Endothelial cell of umbilical vein (primary cell): ENCODE results near the gene NR6A1. TPM values are rescaled to one million over a fixed set of nuclear protein-coding genes. Genes with fewer than 3 reads are reported as not detected.

Experiments used
- BruUV-seq: library from RNA; stranded (reverse); fragments of 400-500 nt; replicated peaks from 2 replicates; lab custom pipeline; 2021; lab: Mats Ljungman, UMichigan
- CTCF ChIA-PET: fragments of 300-600, 350-600 bp; sonication (Branson Sonifier 250); formaldehyde crosslinking; loops from one replicate; lab custom pipeline; 2021; ENCODE audit warnings: antibody characterized with exemption, inconsistent platforms; lab: Charles Lee
- POLR2A ChIA-PET: fragments of 300-600, 350-600 bp; sonication (Branson Sonifier 250); formaldehyde crosslinking; loops from one replicate; lab custom pipeline; 2021; ENCODE audit warnings: antibody characterized with exemption, inconsistent platforms; lab: Charles Lee
- DNase-seq: peaks from one replicate; pipeline ENCODE4 v3.0.0-alpha.2; 2011; ENCODE audit warnings: low read depth, low spot score
- FAIRE-seq: peaks from 2 replicates; lab custom pipeline; 2011; peaks lifted over from hg19 to GRCh38; lab: Jason Lieb, UNC
- H2AFZ ChIP-seq: 2 replicates; pipeline ENCODE4 v1.6.0; 2012; ENCODE audit warnings: low read depth, low read length, control low read depth, inconsistent platforms
- H3K27ac ChIP-seq: 2 replicates; pipeline ENCODE4 v1.5.1; 2011; ENCODE audit warnings: low read depth, mild to moderate bottlenecking, control low read depth, low read length, moderate library complexity; ENCODE audit not compliant: insufficient read depth
- H3K27me3 ChIP-seq, 2 experiments: 2 replicates each; pipeline versions ENCODE4 v1.6.0 to v1.6.1; 2011; ENCODE audit warnings: low read length in 2 of 2, mixed read lengths in 1 of 2; ENCODE audit not compliant: control insufficient read depth in 2 of 2, insufficient read depth in 2 of 2
- H3K36me3 ChIP-seq, 2 experiments: 2 replicates in 1 of 2; 3 replicates in 1 of 2; pipeline ENCODE4 v1.5.1; 2011; ENCODE audit warnings: low read length in 2 of 2, mild to moderate bottlenecking in 1 of 2, moderate library complexity in 1 of 2; ENCODE audit not compliant: control insufficient read depth in 2 of 2, insufficient read depth in 2 of 2; ENCODE audit errors: extremely low read depth in 1 of 2
- H3K4me1 ChIP-seq: 3 replicates; pipeline ENCODE4 v1.5.1; 2011; ENCODE audit warnings: mild to moderate bottlenecking, low read length; ENCODE audit not compliant: control insufficient read depth, insufficient read depth; ENCODE audit errors: extremely low read depth
- H3K4me2 ChIP-seq: 2 replicates; pipeline ENCODE4 v1.6.1; 2011; ENCODE audit warnings: low read length, control low read depth, mixed read lengths; ENCODE audit not compliant: insufficient read depth
- H3K4me3 ChIP-seq, 3 experiments: fragments of 200-600 bp in 1 of 3; sonication (generic), shearing (Covaris generic) in 1 of 3; replicated peaks in 1 of 3; 2 replicates each; pipeline ENCODE4 v1.5.1; 2011 to 2016; ENCODE audit warnings: control low read depth in 3 of 3, low read length in 3 of 3, mild to moderate bottlenecking in 2 of 3, inconsistent platforms in 1 of 3, low read depth in 1 of 3, moderate library complexity in 1 of 3; ENCODE audit not compliant: insufficient read depth in 1 of 3
- H3K79me2 ChIP-seq: 2 replicates; pipeline ENCODE4 v1.6.0; 2012; ENCODE audit warnings: low read length, inconsistent platforms; ENCODE audit not compliant: control insufficient read depth, insufficient read depth
- H3K9ac ChIP-seq: replicated peaks from 2 replicates; pipeline ENCODE3; 2011; ENCODE audit warnings: low read length, control low read depth; ENCODE audit not compliant: insufficient read depth; ENCODE audit errors: extremely low read depth
- H3K9me1 ChIP-seq: replicated peaks from 3 replicates; pipeline ENCODE4 v1.6.0; 2011; ENCODE audit warnings: mild to moderate bottlenecking, low read length; ENCODE audit not compliant: control insufficient read depth, insufficient read depth; ENCODE audit errors: extremely low read depth
- H3K9me3 ChIP-seq: replicated peaks from 2 replicates; pipeline ENCODE4 v1.5.1; 2012; ENCODE audit warnings: low read length, inconsistent platforms; ENCODE audit not compliant: control insufficient read depth, insufficient read depth
- H4K20me1 ChIP-seq: replicated peaks from 2 replicates; pipeline ENCODE3; 2011; ENCODE audit warnings: mild to moderate bottlenecking, low read length; ENCODE audit not compliant: control insufficient read depth, insufficient read depth; ENCODE audit errors: extremely low read depth
- EZH2 ChIP-seq: IDR thresholded peaks from 2 replicates; pipeline ENCODE4 v1.6.1; 2012; ENCODE audit warnings: borderline replicate concordance, low read depth, mild to moderate bottlenecking, moderate library complexity, low read length, inconsistent platforms; ENCODE audit not compliant: severe bottlenecking
- FOS ChIP-seq: IDR thresholded peaks from 2 replicates; pipeline ENCODE4 v1.6.1; 2011; ENCODE audit warnings: mild to moderate bottlenecking, low read length, moderate library complexity, borderline replicate concordance; ENCODE audit not compliant: insufficient read depth
- GATA2 ChIP-seq: IDR thresholded peaks from 2 replicates; pipeline ENCODE4 v1.7.0; 2011; ENCODE audit warnings: low read depth, mild to moderate bottlenecking, moderate library complexity, mixed read lengths, low read length; ENCODE audit not compliant: insufficient read length, insufficient read depth
- JUN ChIP-seq: IDR thresholded peaks from 2 replicates; pipeline ENCODE4 v1.6.1; 2011; ENCODE audit warnings: borderline replicate concordance, low read depth; ENCODE audit not compliant: insufficient read length, insufficient read depth
- MYC ChIP-seq: IDR thresholded peaks from one replicate; pipeline ENCODE4 v1.6.1; 2011; ENCODE audit warnings: mild to moderate bottlenecking, low read depth, low read length
- POLR2A ChIP-seq: IDR thresholded peaks from 2 replicates; pipeline ENCODE4 v1.6.1; 2012; ENCODE audit warnings: low read depth, mild to moderate bottlenecking, control low read depth, low read length
- POLR2AphosphoS5 ChIP-seq: IDR thresholded peaks from 2 replicates; pipeline ENCODE4 v1.6.1; 2012; ENCODE audit warnings: low read depth, mild to moderate bottlenecking, control low read depth, low read length, moderate library complexity; ENCODE audit not compliant: insufficient read depth
- dilution Hi-C: fragments of 300-500 bp; cut with MboI; formaldehyde crosslinking; loops from one replicate; pipeline ENCODE4 v1.15.0; 2019; ENCODE audit warnings: low sequenced_read_pairs; ENCODE audit not compliant: extremely low pct_ligation_motif_present
- intact Hi-C: fragments of 100-400 bp; cut with micrococcal nuclease; formaldehyde crosslinking; loops from one replicate; pipeline ENCODE4 v1.10.0; 2022
- polyA plus RNA-seq, 4 experiments: library from polyadenylated mRNA; depleted of rRNA in 3 of 4; stranded (reverse) in 3 of 4; unstranded in 1 of 4; fragments of >200 nt; gene quantifications; 2 replicates each; pipeline versions ENCODE4 v1.2.1 to v1.2.3, GENCODE V29; 2011 to 2012; ENCODE audit warnings: missing spikeins in 1 of 4
- total RNA-seq: library from RNA; stranded (reverse); gene quantifications from 2 replicates; pipeline ENCODE4 v1.2.3, GENCODE V29; 2021
- TF ChIP-seq, protein P1 (sequence below): IDR thresholded peaks from 2 replicates; pipeline ENCODE4 v1.6.1; 2011; ENCODE audit not compliant: insufficient read depth, insufficient read length
- TF ChIP-seq, protein P2 (sequence below), 2 donors: IDR thresholded peaks; 1 replicate in 1 of 2; 2 replicates in 1 of 2; pipeline ENCODE4 v1.5.1; 2011; ENCODE audit warnings: low read length in 2 of 2, mild to moderate bottlenecking in 2 of 2, moderate library complexity in 2 of 2, control low read depth in 1 of 2, inconsistent platforms in 1 of 2, low read depth in 1 of 2; ENCODE audit not compliant: insufficient read depth in 1 of 2; ENCODE audit errors: extremely low read depth in 1 of 2

NR6A1 gene
- total and polyA plus RNA-seq, 2 donors (not counting 3 experiments of a cell fraction or from before 2014, with no cell fraction given) = 0.17 to 1.2 TPM

DNA sequence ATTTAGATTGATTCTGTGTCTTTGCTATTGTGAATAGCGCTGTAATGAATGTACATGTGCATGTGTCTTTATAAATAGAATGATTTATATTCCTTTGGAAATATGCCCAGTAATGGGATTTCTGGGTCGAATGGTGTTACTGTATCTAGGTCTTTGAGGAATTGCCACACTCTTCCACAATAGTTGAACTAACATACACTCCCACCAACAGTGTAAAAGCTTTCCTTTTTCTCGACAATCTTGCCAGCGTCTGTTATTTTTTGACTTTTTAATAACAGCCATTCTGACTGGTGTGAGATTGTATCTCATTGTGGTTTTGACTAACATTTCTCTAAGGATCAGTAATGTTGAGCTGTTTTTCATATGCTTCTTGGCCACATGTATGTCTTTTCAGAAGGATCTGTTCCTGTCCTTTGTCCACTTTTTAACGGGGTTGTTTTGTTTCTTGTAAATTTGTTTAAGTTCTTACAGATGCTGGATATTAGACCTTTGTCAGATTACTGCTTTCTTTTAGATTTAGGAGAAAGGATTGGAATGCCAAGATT lies 139.0 kb downstream of the NR6A1 start:
- no peaks in the 10 kb centered on the region for H3K4me1 ChIP-seq
- FAIRE-seq (no peak), DNase-seq (peak; percentile 57)
- no peaks in the 10 kb centered on the region for H3K9me3 ChIP-seq
- H3K9ac ChIP-seq = no peak overlapping the region
- no peak overlapping the region for H3K4me2 ChIP-seq
- TF ChIP-seq MYC (no peak), POLR2A (no peak), JUN (no peak), POLR2AphosphoS5 (no peak), FOS (no peak), GATA2 (no peak)
- TF ChIP-seq, protein P1, sequence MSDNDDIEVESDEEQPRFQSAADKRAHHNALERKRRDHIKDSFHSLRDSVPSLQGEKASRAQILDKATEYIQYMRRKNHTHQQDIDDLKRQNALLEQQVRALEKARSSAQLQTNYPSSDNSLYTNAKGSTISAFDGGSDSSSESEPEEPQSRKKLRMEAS = no peak
- H3K27ac ChIP-seq = no peak overlapping the region
- no peaks in the 10 kb centered on the region for H4K20me1 ChIP-seq
- dilution Hi-C loops = no loop called here
- intact Hi-C loops = no loop called here
- no peak overlapping the region for H3K4me3 ChIP-seq
- CTCF ChIA-PET = interaction anchor here (0.6 to 3.7 kb wide), 4 partner anchors 15 to 80 kb away, joined by 3 to 26 read pairs (median 5); no protein-coding TSS in a partner anchor
- H2AFZ ChIP-seq = no peak overlapping the region
- H3K27me3 ChIP-seq = peaks cover 0 to 2% of the 10 kb centered on the region in 2 experiments
- no peaks in the 10 kb centered on the region for H3K36me3 ChIP-seq
- POLR2A ChIA-PET = no interaction called here
- no TSS peak for BruUV-seq
- H3K9me1 ChIP-seq = no peaks in the 10 kb centered on the region
- H3K79me2 ChIP-seq = no peaks in the 10 kb centered on the region

DNA sequence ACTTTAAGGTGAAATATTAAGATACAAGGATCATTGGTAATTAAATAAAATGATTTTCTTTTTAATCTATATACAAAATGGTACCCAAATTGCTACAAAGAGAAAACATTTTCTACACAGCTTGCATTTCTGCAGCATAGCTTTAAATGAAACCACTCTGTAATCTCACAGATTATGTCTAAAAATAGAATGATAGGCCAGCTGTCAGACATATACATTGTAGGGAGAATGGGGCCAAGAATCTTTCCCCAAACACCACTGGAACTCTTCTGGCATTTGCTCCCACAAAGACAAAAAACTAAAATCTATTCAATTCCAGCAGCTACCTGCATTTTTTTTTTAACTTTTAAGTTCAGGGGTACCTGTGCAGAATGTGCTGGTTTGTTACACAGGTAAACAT lies 139.8 kb downstream of the NR6A1 start:
- Histone ChIP-seq H4K20me1 (no peaks in the 10 kb centered on the region), H3K9me1 (no peaks in the 10 kb centered on the region), H3K27me3 (no peaks in the 10 kb centered on the region), H3K79me2 (no peaks in the 10 kb centered on the region), H3K9ac (no peak overlapping the region), H3K36me3 (no peaks in the 10 kb centered on the region), H2AFZ (no peak overlapping the region), H3K4me1 (no peaks in the 10 kb centered on the region), H3K27ac (no peak overlapping the region), H3K9me3 (no peaks in the 10 kb centered on the region), H3K4me2 (no peak overlapping the region), H3K4me3 (no peak overlapping the region)
- POLR2A ChIA-PET = no interaction called here
- DNase-seq (no peak), FAIRE-seq (peak; percentile 21)
- no TSS peak for BruUV-seq
- intact Hi-C loops (no loop called here), dilution Hi-C loops (no loop called here)
- TF ChIP-seq POLR2A (no peak), GATA2 (no peak), FOS (no peak), JUN (no peak), MYC (no peak), EZH2 (no peak), POLR2AphosphoS5 (no peak)
- TF ChIP-seq, protein P1 = no peak
- TF ChIP-seq, protein P2, sequence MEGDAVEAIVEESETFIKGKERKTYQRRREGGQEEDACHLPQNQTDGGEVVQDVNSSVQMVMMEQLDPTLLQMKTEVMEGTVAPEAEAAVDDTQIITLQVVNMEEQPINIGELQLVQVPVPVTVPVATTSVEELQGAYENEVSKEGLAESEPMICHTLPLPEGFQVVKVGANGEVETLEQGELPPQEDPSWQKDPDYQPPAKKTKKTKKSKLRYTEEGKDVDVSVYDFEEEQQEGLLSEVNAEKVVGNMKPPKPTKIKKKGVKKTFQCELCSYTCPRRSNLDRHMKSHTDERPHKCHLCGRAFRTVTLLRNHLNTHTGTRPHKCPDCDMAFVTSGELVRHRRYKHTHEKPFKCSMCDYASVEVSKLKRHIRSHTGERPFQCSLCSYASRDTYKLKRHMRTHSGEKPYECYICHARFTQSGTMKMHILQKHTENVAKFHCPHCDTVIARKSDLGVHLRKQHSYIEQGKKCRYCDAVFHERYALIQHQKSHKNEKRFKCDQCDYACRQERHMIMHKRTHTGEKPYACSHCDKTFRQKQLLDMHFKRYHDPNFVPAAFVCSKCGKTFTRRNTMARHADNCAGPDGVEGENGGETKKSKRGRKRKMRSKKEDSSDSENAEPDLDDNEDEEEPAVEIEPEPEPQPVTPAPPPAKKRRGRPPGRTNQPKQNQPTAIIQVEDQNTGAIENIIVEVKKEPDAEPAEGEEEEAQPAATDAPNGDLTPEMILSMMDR (IDR thresholded peaks at IDR 0.05; ENCODE audit: extremely low read depth in 1 of 2, insufficient read depth in 1 of 2, low read depth in 1 of 2, low read length in 2 of 2) = no peak
- CTCF ChIA-PET = interaction anchor here (1.0 to 3.7 kb wide), 2 partner anchors 14 to 23 kb away, joined by 5 to 26 read pairs; no protein-coding TSS in a partner anchor
